Progenitor cell of endocrine pancreas (in vitro differentiated cells): Measurements from ENCODE around the gene RIC1. TPM values are rescaled to one million over a fixed set of nuclear protein-coding genes. Genes with fewer than 3 reads are reported as not detected.
A peak's percentile ranks its signal among the peaks of the same experiment; 100 is the strongest.
"Not testable (repeated sequence)": the region's sequence is repeated elsewhere in the genome, so short reads cannot be mapped to it uniquely, and the experiment has no call there.

Experiments
- DNase-seq: peaks from one replicate; pipeline ENCODE4 v3.0.0; 2021; ENCODE audit warnings: low spot score; ENCODE audit not compliant: unreplicated experiment
- H3K27ac Mint-ChIP-seq: 2 replicates; pipeline ENCODE4 v1.8.0; 2021; ENCODE audit warnings: mild to moderate bottlenecking, moderate library complexity, mixed read lengths
- H3K27me3 Mint-ChIP-seq: 2 replicates; pipeline ENCODE4 v1.8.0; 2021; ENCODE audit warnings: mixed read lengths
- H3K36me3 Mint-ChIP-seq: 2 replicates; pipeline ENCODE4 v1.8.0; 2022; ENCODE audit warnings: mixed read lengths; ENCODE audit not compliant: insufficient read depth
- H3K4me1 Mint-ChIP-seq: 2 replicates; pipeline ENCODE4 v1.8.0; 2021; ENCODE audit warnings: low read depth, mixed read lengths
- H3K4me3 Mint-ChIP-seq: 2 replicates; pipeline ENCODE4 v1.8.0; 2021; ENCODE audit warnings: low read depth, mild to moderate bottlenecking, moderate library complexity, mixed read lengths
- H3K9me3 Mint-ChIP-seq: 2 replicates; pipeline ENCODE4 v1.8.0; 2021; ENCODE audit warnings: low read depth, mixed read lengths
- total RNA-seq: library from RNA; stranded (reverse); gene quantifications from 2 replicates; pipeline ENCODE4 v1.2.1, GENCODE V29; 2021
- TF ChIP-seq, protein P1 (sequence below): fragments of 200-600 bp; sonication (generic); IDR thresholded peaks from one replicate; pipeline ENCODE4 v1.5.0; 2021; ENCODE audit warnings: antibody characterized with exemption, mild to moderate bottlenecking; ENCODE audit not compliant: unreplicated experiment

RIC1 gene
- total RNA-seq, 1 donor from 2014 or later: 24.2 TPM

DNA sequence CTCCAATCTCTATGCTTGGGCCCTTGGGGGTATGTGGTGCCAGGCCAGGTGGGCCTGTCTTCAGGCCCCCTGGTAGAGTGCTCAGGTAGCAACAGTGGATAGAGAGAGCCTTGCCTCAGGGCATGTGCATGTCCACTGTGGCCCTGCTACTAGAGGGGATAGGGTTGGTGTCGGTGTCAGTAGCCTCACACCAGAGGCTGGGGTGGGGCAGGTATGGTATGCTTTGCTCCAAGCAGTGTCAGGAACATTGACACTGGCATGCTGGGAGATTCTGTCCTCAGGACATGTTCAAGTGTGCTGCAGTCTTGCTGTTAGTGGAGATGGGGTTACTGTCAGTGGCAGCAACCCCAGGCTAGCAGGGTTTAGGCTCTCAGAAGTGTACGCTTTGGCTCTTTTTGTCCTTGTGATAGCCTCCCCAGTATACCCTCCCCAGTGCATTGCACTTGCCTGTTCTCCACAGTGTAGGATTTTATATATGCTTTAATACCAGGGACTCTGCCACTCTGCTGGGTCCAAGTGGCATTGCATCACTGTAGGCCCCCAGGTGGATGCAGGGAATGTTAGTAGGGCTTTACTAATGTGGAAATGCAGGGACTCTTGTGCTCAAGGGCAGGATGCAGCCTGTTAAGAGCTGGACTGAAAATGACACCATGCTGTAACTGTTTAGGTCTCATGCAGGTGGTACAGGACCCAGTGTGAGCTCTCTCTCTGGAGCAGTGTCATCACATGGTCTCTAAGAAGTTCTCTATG lies 21.6 kb downstream of the RIC1 start:
- Mint-ChIP-seq H3K9me3 (peaks cover 39% of the 10 kb centered on the region), H3K27ac (peak overlapping the region; percentile 24), H3K4me1 (peaks cover 3% of the 10 kb centered on the region), H3K36me3 (peaks cover 25% of the 10 kb centered on the region), H3K4me3 (no peak overlapping the region), H3K27me3 (no peaks in the 10 kb centered on the region)
- TF ChIP-seq, protein P1, sequence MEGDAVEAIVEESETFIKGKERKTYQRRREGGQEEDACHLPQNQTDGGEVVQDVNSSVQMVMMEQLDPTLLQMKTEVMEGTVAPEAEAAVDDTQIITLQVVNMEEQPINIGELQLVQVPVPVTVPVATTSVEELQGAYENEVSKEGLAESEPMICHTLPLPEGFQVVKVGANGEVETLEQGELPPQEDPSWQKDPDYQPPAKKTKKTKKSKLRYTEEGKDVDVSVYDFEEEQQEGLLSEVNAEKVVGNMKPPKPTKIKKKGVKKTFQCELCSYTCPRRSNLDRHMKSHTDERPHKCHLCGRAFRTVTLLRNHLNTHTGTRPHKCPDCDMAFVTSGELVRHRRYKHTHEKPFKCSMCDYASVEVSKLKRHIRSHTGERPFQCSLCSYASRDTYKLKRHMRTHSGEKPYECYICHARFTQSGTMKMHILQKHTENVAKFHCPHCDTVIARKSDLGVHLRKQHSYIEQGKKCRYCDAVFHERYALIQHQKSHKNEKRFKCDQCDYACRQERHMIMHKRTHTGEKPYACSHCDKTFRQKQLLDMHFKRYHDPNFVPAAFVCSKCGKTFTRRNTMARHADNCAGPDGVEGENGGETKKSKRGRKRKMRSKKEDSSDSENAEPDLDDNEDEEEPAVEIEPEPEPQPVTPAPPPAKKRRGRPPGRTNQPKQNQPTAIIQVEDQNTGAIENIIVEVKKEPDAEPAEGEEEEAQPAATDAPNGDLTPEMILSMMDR: no peak
- no peak for DNase-seq

DNA sequence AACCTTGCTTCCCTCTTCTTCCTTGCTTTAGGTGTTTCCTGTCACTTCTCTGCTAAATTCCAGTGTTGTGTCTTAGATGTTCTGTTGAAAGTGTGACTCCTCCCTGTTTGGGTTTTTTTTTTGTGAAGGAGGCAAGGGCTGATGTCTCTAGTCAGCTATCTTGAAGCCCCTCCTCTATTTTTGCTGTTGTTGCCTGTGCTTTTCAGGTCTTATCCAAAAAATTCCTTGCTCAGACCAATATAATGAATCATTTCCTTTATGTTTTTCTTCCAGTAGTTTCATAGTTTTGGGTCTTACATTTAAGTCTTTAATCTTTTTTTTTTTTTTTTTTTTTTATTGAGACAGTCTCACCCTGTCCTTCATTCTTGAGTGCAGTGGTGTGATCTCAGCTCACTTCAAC lies 22.3 kb downstream of the RIC1 start:
- Mint-ChIP-seq H3K4me1 (peaks cover 3% of the 10 kb centered on the region), H3K4me3 (no peak overlapping the region), H3K9me3 (peaks cover 39% of the 10 kb centered on the region), H3K27ac (peak overlapping the region; percentile 24), H3K36me3 (peaks cover 26% of the 10 kb centered on the region), H3K27me3 (no peaks in the 10 kb centered on the region)
- TF ChIP-seq, protein P1: no peak
- DNase-seq: no peak

DNA sequence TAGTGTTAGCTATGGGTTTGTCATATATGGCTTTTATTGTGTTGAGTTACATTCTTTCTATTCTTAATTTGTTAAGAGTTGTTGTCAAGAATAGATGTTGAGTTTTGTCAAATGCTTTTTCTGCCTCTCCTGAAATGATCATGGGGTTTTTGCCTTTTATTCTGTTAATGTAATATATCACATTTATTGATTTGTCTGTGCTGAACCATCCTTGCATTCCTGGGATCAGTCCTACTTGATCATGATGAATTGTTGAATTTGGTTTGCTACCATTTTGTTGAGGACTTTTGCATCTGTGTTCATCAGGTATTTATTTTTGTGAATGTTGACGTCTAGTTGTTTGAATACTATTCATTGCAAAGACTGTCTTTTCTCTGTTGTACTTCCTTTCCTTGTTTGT lies 23.9 kb downstream of the RIC1 start:
- peaks cover 31% of the 10 kb centered on the region for H3K9me3 Mint-ChIP-seq
- peaks cover 3% of the 10 kb centered on the region for H3K4me1 Mint-ChIP-seq
- H3K27me3 Mint-ChIP-seq: no peaks in the 10 kb centered on the region
- no peak for DNase-seq
- H3K4me3 Mint-ChIP-seq: no peak overlapping the region
- TF ChIP-seq, protein P1: no peak
- no peak overlapping the region for H3K27ac Mint-ChIP-seq
- H3K36me3 Mint-ChIP-seq: peaks cover 26% of the 10 kb centered on the region

DNA sequence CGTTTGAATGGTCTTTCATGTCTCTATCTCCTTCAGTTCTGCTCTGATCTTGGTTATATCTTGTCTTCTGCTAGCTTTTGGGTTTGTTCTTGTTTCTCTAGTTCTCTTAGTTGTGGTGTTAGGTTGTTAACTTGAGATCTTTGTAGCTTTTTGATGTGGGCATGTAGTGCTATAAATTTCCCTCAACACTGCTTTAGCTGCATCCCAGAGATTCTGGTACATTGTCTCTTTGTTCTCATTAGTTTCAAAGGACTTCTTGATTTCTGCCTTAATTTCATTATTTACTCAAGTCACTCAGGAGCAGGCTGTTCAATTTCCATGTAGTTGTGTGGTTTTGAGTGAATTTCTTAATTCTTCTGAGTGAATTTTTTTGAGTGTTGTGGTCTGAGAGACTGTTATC lies 33.9 kb downstream of the RIC1 start:
- not testable (repeated sequence) for H3K27ac Mint-ChIP-seq, H3K4me1 Mint-ChIP-seq, H3K4me3 Mint-ChIP-seq, H3K27me3 Mint-ChIP-seq, DNase-seq
- Mint-ChIP-seq H3K9me3 (peaks cover 41% of the 10 kb centered on the region), H3K36me3 (peaks cover 53% of the 10 kb centered on the region)

DNA sequence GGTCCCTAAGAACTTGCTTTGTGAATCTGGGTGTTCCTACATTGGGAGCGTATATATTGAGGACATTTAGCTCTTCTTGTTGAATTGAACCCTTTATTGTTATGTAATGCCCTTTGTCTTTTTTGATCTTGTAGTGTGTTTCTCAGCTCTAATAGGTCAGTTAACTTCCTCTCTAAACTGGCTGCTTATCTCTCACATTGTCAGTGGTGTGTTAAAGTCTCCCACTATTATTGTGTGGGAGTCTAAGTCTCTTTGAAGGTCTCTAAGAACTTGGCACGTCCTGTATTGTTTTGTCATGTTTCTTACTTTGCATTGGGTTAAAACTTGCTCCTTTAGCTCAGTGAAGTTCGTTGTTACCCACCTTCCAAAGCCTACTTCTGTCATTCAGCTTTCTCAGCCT lies 36.2 kb downstream of the RIC1 start:
- TF ChIP-seq, protein P1: no peak
- Mint-ChIP-seq H3K27ac (no peak overlapping the region), H3K36me3 (peaks cover 54% of the 10 kb centered on the region), H3K4me1 (no peaks in the 10 kb centered on the region), H3K4me3 (no peak overlapping the region), H3K27me3 (no peaks in the 10 kb centered on the region), H3K9me3 (peaks cover 49% of the 10 kb centered on the region)
- no peak for DNase-seq

DNA sequence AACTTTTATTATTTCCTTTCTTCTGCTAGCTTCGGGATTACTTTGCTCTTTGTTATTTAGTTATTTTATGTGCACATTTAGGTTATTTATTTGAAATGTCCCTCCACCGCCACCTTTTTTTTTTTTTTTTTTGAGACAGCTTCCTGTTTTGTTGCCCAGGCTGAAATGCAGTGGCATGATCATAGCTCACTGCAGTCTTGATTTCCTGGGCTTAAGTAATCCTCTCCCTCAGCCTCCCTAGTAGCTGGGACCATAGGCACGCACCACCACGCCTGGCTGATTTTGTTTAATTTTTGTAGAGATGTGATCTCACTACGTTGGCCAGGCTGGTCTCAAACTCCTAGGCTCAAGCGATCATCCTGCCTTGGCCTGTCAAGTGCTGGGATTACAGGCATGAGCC lies 38.5 kb downstream of the RIC1 start:
- DNase-seq: no peak
- TF ChIP-seq, protein P1: no peak
- peaks cover 38% of the 10 kb centered on the region for H3K36me3 Mint-ChIP-seq
- peaks cover 2% of the 10 kb centered on the region for H3K4me1 Mint-ChIP-seq
- no peak overlapping the region for H3K27ac Mint-ChIP-seq
- peaks cover 35% of the 10 kb centered on the region for H3K9me3 Mint-ChIP-seq
- no peaks in the 10 kb centered on the region for H3K27me3 Mint-ChIP-seq
- H3K4me3 Mint-ChIP-seq: no peak overlapping the region
